Measurements from ENCODE around the gene CDH9. TPM values are rescaled to one million over a fixed set of nuclear protein-coding genes. Genes with fewer than 3 reads are reported as not detected.

CDH9 gene, protein sequence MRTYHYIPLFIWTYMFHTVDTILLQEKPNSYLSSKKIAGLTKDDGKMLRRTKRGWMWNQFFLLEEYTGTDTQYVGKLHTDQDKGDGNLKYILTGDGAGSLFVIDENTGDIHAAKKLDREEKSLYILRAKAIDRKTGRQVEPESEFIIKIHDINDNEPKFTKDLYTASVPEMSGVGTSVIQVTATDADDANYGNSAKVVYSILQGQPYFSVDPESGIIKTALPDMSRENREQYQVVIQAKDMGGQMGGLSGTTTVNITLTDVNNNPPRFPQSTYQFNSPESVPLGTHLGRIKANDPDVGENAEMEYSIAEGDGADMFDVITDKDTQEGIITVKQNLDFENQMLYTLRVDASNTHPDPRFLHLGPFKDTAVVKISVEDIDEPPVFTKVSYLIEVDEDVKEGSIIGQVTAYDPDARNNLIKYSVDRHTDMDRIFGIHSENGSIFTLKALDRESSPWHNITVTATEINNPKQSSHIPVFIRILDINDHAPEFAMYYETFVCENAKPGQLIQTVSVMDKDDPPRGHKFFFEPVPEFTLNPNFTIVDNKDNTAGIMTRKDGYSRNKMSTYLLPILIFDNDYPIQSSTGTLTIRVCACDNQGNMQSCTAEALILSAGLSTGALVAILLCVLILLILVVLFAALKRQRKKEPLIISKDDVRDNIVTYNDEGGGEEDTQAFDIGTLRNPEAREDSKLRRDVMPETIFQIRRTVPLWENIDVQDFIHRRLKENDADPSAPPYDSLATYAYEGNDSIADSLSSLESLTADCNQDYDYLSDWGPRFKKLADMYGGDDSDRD
- not detected in 2 replicates for total RNA-seq

DNA sequence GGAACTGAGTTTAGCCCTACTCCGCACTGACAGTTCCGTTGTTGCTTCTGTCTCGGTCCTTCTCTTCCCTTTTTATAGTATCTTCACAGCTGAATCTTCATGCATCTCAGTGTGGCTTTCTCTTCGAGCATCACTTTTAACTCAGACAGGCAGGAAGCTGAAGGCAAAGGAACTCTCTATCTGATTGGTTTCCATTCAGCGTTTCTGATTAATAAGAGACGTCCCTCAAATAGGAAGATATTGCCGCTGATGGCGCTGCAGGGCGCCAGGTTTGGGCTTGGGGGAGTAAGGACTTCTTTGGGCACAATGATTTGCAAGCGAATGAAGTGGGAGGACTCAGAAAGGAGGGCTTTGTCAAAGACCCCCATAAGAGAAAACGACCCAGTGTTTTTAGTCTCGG, at the start of gene CDH9:
CDH9 (minus strand) TSS at position 111 of the 400 bp plus-strand sequence. CDS start 50,253 bp downstream, outside the sequence.

